AG09319 (cell line): ENCODE measurements around the gene ITGA11.

Source experiments
- DNase-seq: peaks from one replicate; pipeline ENCODE4 v3.0.0-alpha.2; 2010; ENCODE audit warnings: low read depth; ENCODE audit errors: extremely low read depth
- TF ChIP-seq, protein P1 (sequence below): IDR thresholded peaks from 2 replicates; pipeline ENCODE4 v1.5.1; 2011; ENCODE audit warnings: low read depth, mild to moderate bottlenecking, inconsistent platforms, low read length, moderate library complexity

The ITGA11 gene

DNA sequence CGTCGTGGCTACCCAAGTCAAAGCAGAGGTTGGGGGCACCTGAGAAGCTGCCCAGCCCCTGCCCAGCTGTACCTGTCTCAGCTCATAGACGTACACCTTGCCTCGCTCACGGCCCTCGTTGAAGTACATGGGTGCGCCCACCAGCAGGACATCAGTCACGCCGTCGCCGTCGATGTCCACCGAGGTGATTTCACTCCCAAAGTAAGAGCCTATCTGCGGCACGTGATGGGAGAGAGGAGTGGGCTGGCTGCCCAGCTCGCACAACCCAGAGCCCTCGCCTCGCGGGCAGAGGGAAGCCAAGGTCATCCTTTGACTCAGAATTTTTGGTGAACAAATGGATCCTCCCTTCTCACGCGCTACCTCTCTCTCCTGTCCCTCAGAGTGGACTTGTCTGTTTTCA is 99.7 kb downstream of the ITGA11 start:
- no peak for DNase-seq
- TF ChIP-seq, protein P1, sequence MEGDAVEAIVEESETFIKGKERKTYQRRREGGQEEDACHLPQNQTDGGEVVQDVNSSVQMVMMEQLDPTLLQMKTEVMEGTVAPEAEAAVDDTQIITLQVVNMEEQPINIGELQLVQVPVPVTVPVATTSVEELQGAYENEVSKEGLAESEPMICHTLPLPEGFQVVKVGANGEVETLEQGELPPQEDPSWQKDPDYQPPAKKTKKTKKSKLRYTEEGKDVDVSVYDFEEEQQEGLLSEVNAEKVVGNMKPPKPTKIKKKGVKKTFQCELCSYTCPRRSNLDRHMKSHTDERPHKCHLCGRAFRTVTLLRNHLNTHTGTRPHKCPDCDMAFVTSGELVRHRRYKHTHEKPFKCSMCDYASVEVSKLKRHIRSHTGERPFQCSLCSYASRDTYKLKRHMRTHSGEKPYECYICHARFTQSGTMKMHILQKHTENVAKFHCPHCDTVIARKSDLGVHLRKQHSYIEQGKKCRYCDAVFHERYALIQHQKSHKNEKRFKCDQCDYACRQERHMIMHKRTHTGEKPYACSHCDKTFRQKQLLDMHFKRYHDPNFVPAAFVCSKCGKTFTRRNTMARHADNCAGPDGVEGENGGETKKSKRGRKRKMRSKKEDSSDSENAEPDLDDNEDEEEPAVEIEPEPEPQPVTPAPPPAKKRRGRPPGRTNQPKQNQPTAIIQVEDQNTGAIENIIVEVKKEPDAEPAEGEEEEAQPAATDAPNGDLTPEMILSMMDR: no peak

DNA sequence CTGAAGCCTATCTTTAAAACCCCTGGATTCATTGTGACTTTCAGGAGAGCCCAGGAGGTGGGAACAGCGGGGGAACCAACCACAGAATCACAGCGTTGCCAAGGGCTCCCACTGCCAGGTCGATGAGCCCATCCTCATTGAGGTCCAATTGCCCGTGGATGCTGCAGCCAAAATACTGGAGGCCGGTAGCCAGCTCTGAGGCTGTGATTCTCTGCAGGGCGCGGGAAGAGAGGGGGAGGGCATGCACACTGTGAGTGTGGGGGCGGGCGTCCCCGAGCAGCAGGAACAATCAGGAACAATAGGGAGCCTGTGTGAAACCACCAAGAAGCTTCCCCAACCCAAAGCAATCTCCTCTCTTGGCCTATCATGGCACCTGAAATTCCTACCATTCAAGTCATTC is 101.1 kb downstream of the ITGA11 start:
- TF ChIP-seq, protein P1: no peak
- no peak for DNase-seq

DNA sequence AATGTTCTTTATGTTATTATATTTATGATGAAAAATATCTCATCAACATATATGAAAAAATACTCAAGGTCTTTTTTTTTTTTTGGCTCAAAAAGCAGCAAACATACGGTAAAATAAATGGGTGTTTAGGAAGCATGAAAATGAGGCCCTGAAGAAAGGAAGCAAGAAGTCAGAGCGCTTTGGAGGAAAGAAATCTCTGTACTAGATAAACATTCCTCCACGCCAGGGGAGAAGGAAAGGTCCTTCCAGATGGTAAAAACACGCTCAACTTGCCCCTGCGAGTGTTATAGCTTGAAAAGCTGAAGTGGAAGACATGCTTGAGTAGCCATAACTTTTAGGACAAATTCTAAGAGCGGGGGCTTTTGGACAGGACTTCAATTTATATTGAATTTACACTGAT is 101.5 kb downstream of the ITGA11 start:
- TF ChIP-seq, protein P1: no peak
- DNase-seq: no peak

DNA sequence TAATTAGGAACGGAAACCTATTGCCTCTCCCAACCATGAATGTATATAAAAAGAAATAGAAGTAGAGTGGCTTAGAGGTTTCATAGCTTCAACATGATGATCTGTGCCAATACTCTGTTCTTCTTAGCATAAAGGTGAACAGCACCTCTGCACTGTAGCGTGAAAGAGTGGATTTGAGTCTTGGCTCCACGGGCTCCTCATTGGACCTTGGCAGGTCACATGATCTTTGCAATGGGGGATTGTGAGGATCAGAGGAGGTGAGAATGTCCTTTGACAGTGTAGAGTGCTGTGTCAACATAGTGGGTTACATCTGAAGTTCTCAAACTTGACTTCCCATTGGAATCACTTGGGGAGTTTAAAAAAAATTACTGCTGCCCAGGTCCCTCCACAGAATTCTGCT is 103.0 kb downstream of the ITGA11 start:
- DNase-seq: no peak
- TF ChIP-seq, protein P1: no peak

DNA sequence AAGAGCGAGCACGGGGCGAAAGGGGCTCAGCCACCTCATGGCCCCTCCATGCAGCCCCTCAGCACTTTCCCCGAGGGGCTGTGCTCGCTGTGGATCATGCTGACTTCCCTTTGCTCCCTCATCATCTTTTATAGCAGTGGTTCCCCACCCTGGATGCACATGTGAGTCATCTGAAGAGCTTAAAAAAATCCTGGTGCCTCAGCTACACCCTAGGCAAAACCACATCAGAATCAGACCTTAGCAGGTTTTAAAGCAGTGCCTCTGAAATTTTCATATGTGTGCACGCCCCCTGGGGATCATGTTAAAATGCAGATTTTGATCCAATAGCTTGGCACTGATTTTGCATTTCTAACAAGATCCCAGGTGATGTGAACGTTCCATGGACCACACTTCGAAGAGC is 103.5 kb downstream of the ITGA11 start:
- TF ChIP-seq, protein P1: no peak
- DNase-seq: no peak

DNA sequence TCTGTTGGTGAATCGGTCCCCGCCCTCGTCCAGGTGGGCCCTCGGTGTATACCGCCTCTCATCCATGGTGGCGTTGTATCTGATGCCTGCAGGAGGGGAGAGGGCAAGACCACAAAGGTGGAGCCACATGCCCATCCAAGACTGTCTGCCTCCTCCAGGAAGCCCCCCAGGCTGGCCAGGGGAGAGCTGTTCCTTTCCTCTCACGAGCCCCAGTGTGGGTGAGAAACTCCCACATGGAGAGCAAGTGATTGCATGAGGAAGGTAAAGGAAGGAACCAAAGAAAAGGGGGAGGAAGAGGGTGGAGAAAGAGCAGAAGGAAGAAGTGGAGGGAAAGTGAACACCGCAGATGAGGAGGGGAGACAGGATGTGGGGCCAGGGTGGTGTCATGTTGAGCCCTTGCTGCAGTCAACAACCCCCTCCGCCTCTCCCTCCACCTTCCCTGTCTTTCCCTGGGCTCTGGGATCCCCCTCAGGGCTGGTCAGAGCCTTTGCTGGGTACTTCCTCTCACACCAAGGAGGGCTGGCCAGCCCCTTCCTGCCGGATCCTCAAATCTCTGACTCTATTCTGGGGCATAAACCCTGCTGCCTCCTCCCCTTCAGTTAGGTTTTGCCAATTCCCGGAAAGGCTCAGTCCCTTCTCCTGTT is 105.1 kb downstream of the ITGA11 start:
- DNase-seq: no peak
- TF ChIP-seq, protein P1: no peak

DNA sequence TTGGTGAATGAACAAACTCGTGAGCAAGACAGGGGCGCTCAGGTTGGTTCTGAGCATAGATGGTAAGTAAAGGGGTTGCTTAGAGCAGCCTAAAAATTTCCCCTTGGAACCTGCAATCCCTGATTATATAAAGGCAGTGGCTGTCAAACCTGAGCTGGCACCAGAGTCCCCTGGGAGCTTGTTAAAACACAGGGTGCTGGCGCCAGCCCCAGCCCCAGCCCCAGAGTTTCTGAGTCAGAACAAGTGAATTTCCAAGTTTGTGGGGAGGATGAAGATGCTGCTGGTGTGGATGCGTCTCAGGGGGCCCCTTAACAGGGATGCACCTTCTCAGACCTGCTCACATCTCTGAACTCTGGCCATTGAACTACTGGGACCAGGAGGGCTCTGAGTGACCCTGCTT is 106.2 kb downstream of the ITGA11 start:
- no peak for DNase-seq
- TF ChIP-seq, protein P1: no peak
